GM18873 (cell line): ENCODE measurements around the gene OR8J3.
"Not testable (repeated sequence)": the region's sequence is repeated elsewhere in the genome, so short reads cannot be mapped to it uniquely, and the experiment has no call there.

Experiments
- ATAC-seq: cut with Tn5 transposase; IDR thresholded peaks from one replicate; pipeline ENCODE4 v1.9.1; 2021; ENCODE audit warnings: mild to moderate bottlenecking, moderate library complexity, moderate number of reproducible peaks; ENCODE audit not compliant: unreplicated experiment, low FRiP score

OR8J3 gene

GRCh38 chr11:56140151-56140661 lies at the start of gene OR8J3:
Gene OR8J3, minus strand, starts transcription at chr11:56140201. Its CDS starts 2,483 bp downstream, at chr11:56137718.
- ATAC-seq, result no peak

GRCh38 chr11:56188602-56189001 lies 48.6 kb upstream of the OR8J3 start:
- ATAC-seq, result no peak

- ATAC-seq, result no peak
Observed at GRCh38 chr11:56183459-56183858, 43.5 kb upstream of the OR8J3 start.

- ATAC-seq, result no peak
Observed at GRCh38 chr11:56176318-56176717, 36.3 kb upstream of the OR8J3 start, which contains the start of gene OR5J2. Gene OR5J2, plus strand, starts transcription at chr11:56176618. Its CDS starts 0 bp downstream, at chr11:56176618.

- no peak for ATAC-seq
Observed at GRCh38 chr11:56172256-56172830, 32.3 kb upstream of the OR8J3 start.

GRCh38 chr11:56163804-56164203 lies 23.8 kb upstream of the OR8J3 start:
- no peak for ATAC-seq

- ATAC-seq, result no peak
Observed at GRCh38 chr11:56160217-56160616, 20.2 kb upstream of the OR8J3 start, which contains the start of gene OR8K5. Gene OR8K5, minus strand, starts transcription at chr11:56160317. Its CDS starts 0 bp downstream, at chr11:56160317.

- no peak for ATAC-seq
Observed at GRCh38 chr11:56152333-56152732, 12.3 kb upstream of the OR8J3 start.

GRCh38 chr11:56151376-56151775 lies 11.4 kb upstream of the OR8J3 start:
- ATAC-seq, result no peak

- ATAC-seq, result not testable (repeated sequence)
Observed at GRCh38 chr11:56143681-56144080, 3.7 kb upstream of the OR8J3 start.

GRCh38 chr11:56122073-56122472 lies 17.9 kb downstream of the OR8J3 start, which contains the start of gene OR8H3:
Gene OR8H3, plus strand, starts transcription at chr11:56122373. Its CDS starts 0 bp downstream, at chr11:56122373.
- no peak for ATAC-seq

- no peak for ATAC-seq
Observed at GRCh38 chr11:56103210-56103737, 36.7 kb downstream of the OR8J3 start, which contains the start of gene OR8H2. Gene OR8H2, plus strand, starts transcription at chr11:56103687. Its CDS starts 1,356 bp downstream, at chr11:56105043.

- ATAC-seq, result no peak
Observed at GRCh38 chr11:56093008-56093407, 47.0 kb downstream of the OR8J3 start, which contains the start of gene OR8I2. Gene OR8I2, plus strand, starts transcription at chr11:56093308. Its CDS starts 0 bp downstream, at chr11:56093308.

- ATAC-seq, result no peak
Observed at GRCh38 chr11:56089697-56090096, 50.3 kb downstream of the OR8J3 start.
